NCI-H1417 treated with DMSO at 0.1 percent for 48 hours (cell line): ENCODE data around the gene PFKL.
"Not testable (repeated sequence)": the region's sequence is repeated elsewhere in the genome, so short reads cannot be mapped to it uniquely, and the experiment has no call there.

Source experiments
- DNase-seq: peaks from one replicate; lab custom pipeline; 2025; lab: John Stamatoyannopoulos, UW

The PFKL gene

GRCh38 chr21:44347911-44348451 is 48.1 kb downstream of the PFKL start:
- no peak for DNase-seq

GRCh38 chr21:44348861-44349260 is 49.0 kb downstream of the PFKL start:
- DNase-seq = no peak

- DNase-seq = no peak
Observed at GRCh38 chr21:44349416-44349846, 49.6 kb downstream of the PFKL start.

- no peak for DNase-seq
Observed at GRCh38 chr21:44349847-44350772, 50.3 kb downstream of the PFKL start.

- no peak for DNase-seq
Observed at GRCh38 chr21:44350773-44351481, 51.1 kb downstream of the PFKL start.

GRCh38 chr21:44351535-44352252 is 51.8 kb downstream of the PFKL start:
- no peak for DNase-seq

- no peak for DNase-seq
Observed at GRCh38 chr21:44352253-44352860, 52.5 kb downstream of the PFKL start.

GRCh38 chr21:44353191-44353970 is 53.5 kb downstream of the PFKL start, which contains the start of gene TRPM2:
TRPM2 (plus strand) TSS chr21:44353621; CDS start chr21:44353701, 80 bp downstream.
- no peak for DNase-seq

GRCh38 chr21:44354001-44354405 is 54.1 kb downstream of the PFKL start:
- DNase-seq = no peak

- no peak for DNase-seq
Observed at GRCh38 chr21:44354775-44355771, 55.2 kb downstream of the PFKL start.

- no peak for DNase-seq
Observed at GRCh38 chr21:44356160-44356559, 56.3 kb downstream of the PFKL start.

- no peak for DNase-seq
Observed at GRCh38 chr21:44356636-44357035, 56.8 kb downstream of the PFKL start.

- no peak for DNase-seq
Observed at GRCh38 chr21:44357064-44357837, 57.4 kb downstream of the PFKL start.

- DNase-seq = no peak
Observed at GRCh38 chr21:44359396-44359795, 59.5 kb downstream of the PFKL start.

- DNase-seq = no peak
Observed at GRCh38 chr21:44360159-44360558, 60.3 kb downstream of the PFKL start.

GRCh38 chr21:44361903-44362302 is 62.0 kb downstream of the PFKL start:
- not testable (repeated sequence) for DNase-seq

GRCh38 chr21:44363278-44363677 is 63.4 kb downstream of the PFKL start:
- DNase-seq = no peak

GRCh38 chr21:44364151-44365053 is 64.5 kb downstream of the PFKL start:
- DNase-seq = no peak
